GM13976 (cell line): ENCODE data around the gene VEGFA.
A peak's percentile ranks its signal among the peaks of the same experiment; 100 is the strongest.

Experiments used
- DNase-seq: peaks from one replicate; pipeline ENCODE4 v3.0.0; 2012; ENCODE audit warnings: low spot score
- in situ Hi-C: fragments of 300-500 bp; cut with MboI; formaldehyde crosslinking; loops from one replicate; pipeline ENCODE4 v1.12.0; 2022; ENCODE audit warnings: low sequenced_read_pairs, mixed read lengths, inconsistent platforms; ENCODE audit not compliant: unreplicated experiment
- TF ChIP-seq, protein P1 (sequence below): IDR thresholded peaks from 2 replicates; pipeline ENCODE4 v1.5.1; 2012; ENCODE audit warnings: borderline replicate concordance, mild to moderate bottlenecking; ENCODE audit not compliant: insufficient read depth; ENCODE audit errors: extremely low read depth, missing control alignments, control extremely low read depth

Gene VEGFA

GRCh38 chr6:43758617-43759050, 11.4 kb upstream of the VEGFA start:
- DNase-seq, result peak; percentile 73
- TF ChIP-seq, protein P1, sequence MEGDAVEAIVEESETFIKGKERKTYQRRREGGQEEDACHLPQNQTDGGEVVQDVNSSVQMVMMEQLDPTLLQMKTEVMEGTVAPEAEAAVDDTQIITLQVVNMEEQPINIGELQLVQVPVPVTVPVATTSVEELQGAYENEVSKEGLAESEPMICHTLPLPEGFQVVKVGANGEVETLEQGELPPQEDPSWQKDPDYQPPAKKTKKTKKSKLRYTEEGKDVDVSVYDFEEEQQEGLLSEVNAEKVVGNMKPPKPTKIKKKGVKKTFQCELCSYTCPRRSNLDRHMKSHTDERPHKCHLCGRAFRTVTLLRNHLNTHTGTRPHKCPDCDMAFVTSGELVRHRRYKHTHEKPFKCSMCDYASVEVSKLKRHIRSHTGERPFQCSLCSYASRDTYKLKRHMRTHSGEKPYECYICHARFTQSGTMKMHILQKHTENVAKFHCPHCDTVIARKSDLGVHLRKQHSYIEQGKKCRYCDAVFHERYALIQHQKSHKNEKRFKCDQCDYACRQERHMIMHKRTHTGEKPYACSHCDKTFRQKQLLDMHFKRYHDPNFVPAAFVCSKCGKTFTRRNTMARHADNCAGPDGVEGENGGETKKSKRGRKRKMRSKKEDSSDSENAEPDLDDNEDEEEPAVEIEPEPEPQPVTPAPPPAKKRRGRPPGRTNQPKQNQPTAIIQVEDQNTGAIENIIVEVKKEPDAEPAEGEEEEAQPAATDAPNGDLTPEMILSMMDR, result peak; percentile 63
- in situ Hi-C loops, result no loop called here

- DNase-seq, result no peak
- in situ Hi-C loops, result no loop called here
- TF ChIP-seq, protein P1, result no peak
These were observed 10.7 kb upstream of the VEGFA start for GRCh38 chr6:43759136-43759906.

GRCh38 chr6:43759907-43760206, 10.2 kb upstream of the VEGFA start:
- in situ Hi-C loops, result loop anchor here (10.0 kb wide), 1 partner anchor 95 kb away; no protein-coding TSS in a partner anchor
- TF ChIP-seq, protein P1, result no peak
- no peak for DNase-seq

DNA sequence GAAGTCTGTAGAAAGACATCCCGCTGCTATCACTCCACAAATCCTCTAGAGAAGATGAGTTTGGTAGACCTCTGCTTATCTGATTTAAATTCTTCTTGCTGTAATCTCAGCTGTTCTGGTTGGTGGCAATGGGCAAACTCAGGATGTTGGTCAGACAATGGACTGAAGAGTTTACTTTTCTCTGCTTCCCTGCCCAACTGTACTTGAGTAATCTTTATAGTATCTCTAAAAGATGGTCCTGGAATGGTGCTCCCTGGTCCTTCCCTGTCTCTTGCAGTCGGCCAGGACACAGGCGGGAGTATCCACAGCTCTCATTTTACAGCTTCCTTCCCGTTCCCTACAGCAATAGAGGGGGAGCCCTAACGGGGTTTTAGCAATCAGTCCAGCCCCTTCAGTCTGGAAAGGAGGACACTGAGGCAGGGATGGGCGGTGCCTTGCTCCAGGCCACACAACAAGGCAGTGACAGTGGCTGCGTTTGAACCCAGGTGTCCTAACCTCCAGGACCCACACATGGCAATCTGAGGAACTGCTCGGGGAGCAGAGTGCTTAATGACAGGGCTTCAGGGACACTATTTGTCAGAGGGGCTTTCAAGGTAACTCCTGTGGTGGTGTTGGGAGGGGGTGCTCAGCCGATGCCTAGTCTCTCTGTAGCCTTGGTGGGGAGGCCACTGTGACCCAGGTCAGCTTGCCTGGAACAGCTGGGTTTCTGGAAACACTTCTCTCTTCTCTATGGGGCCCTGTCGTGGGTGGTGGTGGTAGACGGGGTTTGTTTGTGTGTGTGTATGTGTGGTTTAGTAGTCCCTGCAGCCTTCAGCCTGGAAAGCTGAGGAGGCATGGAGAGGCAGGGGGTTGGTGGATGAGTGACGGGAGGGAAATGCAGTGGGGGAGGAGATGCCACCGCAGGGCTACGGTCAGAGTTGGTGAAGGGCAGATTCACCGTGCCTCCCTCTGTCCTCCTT, 9.5 kb upstream of the VEGFA start:
- DNase-seq, result no peak
- in situ Hi-C loops, result loop anchor here (10.0 kb wide), 1 partner anchor 96 kb away; no protein-coding TSS in a partner anchor
- TF ChIP-seq, protein P1, result no peak

GRCh38 chr6:43761666-43762409, 8.2 kb upstream of the VEGFA start:
- DNase-seq, result no peak
- TF ChIP-seq, protein P1, result no peak
- in situ Hi-C loops, result loop anchor here (10.0 kb wide), 1 partner anchor 97 kb away; no protein-coding TSS in a partner anchor

GRCh38 chr6:43762410-43762768, 7.6 kb upstream of the VEGFA start:
- TF ChIP-seq, protein P1, result no peak
- DNase-seq, result no peak
- in situ Hi-C loops, result loop anchor here (10.0 kb wide), 1 partner anchor 98 kb away; no protein-coding TSS in a partner anchor
